Mononuclear cell (primary cell): ENCODE results near the gene C5AR1. TPM values are rescaled to one million over a fixed set of nuclear protein-coding genes. Genes with fewer than 3 reads are reported as not detected.
"Not testable (repeated sequence)": the region's sequence is repeated elsewhere in the genome, so short reads cannot be mapped to it uniquely, and the experiment has no call there.

Experiments used
- H3K27me3 ChIP-seq: 2 replicates; pipeline ENCODE4 v1.6.0; 2011; ENCODE audit warnings: low read length, control low read depth; ENCODE audit not compliant: insufficient read depth
- H3K4me1 ChIP-seq: 2 replicates; pipeline ENCODE4 v1.5.1; 2011; ENCODE audit warnings: mild to moderate bottlenecking, low read length, control low read depth; ENCODE audit not compliant: insufficient read depth
- H3K4me3 ChIP-seq: 2 replicates; pipeline ENCODE4 v1.5.1; 2011; ENCODE audit warnings: mild to moderate bottlenecking, low read length, moderate library complexity
- H3K9me3 ChIP-seq: 2 replicates; pipeline ENCODE4 v1.5.1; 2011; ENCODE audit warnings: low read depth, mild to moderate bottlenecking, control low read depth, low read length
- total RNA-seq: library from RNA; depleted of rRNA; stranded (reverse); fragments of >200 nt; gene quantifications from one replicate; pipeline ENCODE4 v1.2.3, GENCODE V29; 2012

Gene C5AR1
- total RNA-seq, 1 donor, result 92.2 TPM

- Histone ChIP-seq H3K4me1 (peaks cover 51% of the 10 kb centered on the region), H3K4me3 (peak overlapping the region; percentile 47)
- not testable (repeated sequence) for H3K27me3 ChIP-seq, H3K9me3 ChIP-seq
Measured at GRCh38 chr19:47336765-47337718, 27.4 kb downstream of the C5AR1 start.

- Histone ChIP-seq H3K4me3 (no peak overlapping the region), H3K9me3 (no peaks in the 10 kb centered on the region), H3K4me1 (peaks cover 46% of the 10 kb centered on the region), H3K27me3 (no peaks in the 10 kb centered on the region)
Measured at GRCh38 chr19:47339196-47339880, 29.7 kb downstream of the C5AR1 start.

- Histone ChIP-seq H3K9me3 (no peaks in the 10 kb centered on the region), H3K27me3 (no peaks in the 10 kb centered on the region), H3K4me1 (peaks cover 34% of the 10 kb centered on the region), H3K4me3 (no peak overlapping the region)
Measured at GRCh38 chr19:47340477-47341208, 31.0 kb downstream of the C5AR1 start.

- H3K4me3 ChIP-seq, result no peak overlapping the region
- H3K4me1 ChIP-seq, result peaks cover 29% of the 10 kb centered on the region
- H3K27me3 ChIP-seq, result no peaks in the 10 kb centered on the region
- no peaks in the 10 kb centered on the region for H3K9me3 ChIP-seq
Measured at GRCh38 chr19:47341734-47342133, 32.1 kb downstream of the C5AR1 start.

- H3K9me3 ChIP-seq, result no peaks in the 10 kb centered on the region
- H3K27me3 ChIP-seq, result no peaks in the 10 kb centered on the region
- H3K4me3 ChIP-seq, result no peak overlapping the region
- H3K4me1 ChIP-seq, result peaks cover 15% of the 10 kb centered on the region
Measured at GRCh38 chr19:47343194-47343802, 33.6 kb downstream of the C5AR1 start.

- H3K27me3 ChIP-seq, result no peaks in the 10 kb centered on the region
- H3K9me3 ChIP-seq, result no peaks in the 10 kb centered on the region
- H3K4me3 ChIP-seq, result no peak overlapping the region
- H3K4me1 ChIP-seq, result peaks cover 13% of the 10 kb centered on the region
Measured at GRCh38 chr19:47344425-47344824, 34.8 kb downstream of the C5AR1 start.

- not testable (repeated sequence) for H3K9me3 ChIP-seq, H3K4me3 ChIP-seq, H3K27me3 ChIP-seq
- H3K4me1 ChIP-seq, result peaks cover 28% of the 10 kb centered on the region
Measured at GRCh38 chr19:47346024-47346423, 36.4 kb downstream of the C5AR1 start.

GRCh38 chr19:47348819-47349795 is 39.4 kb downstream of the C5AR1 start, which contains the start of gene DHX34:
Gene DHX34, plus strand, starts transcription at chr19:47349315. Its CDS starts 3,716 bp downstream, at chr19:47353031.
- H3K9me3 ChIP-seq, result no peaks in the 10 kb centered on the region
- no peaks in the 10 kb centered on the region for H3K27me3 ChIP-seq
- H3K4me1 ChIP-seq, result peaks cover 40% of the 10 kb centered on the region
- H3K4me3 ChIP-seq, result peak within 1 kb of the TSS; percentile 72

GRCh38 chr19:47350630-47351029 is 41.0 kb downstream of the C5AR1 start:
- peaks cover 40% of the 10 kb centered on the region for H3K4me1 ChIP-seq
- no peaks in the 10 kb centered on the region for H3K27me3 ChIP-seq
- no peaks in the 10 kb centered on the region for H3K9me3 ChIP-seq
- H3K4me3 ChIP-seq, result no peak overlapping the region

GRCh38 chr19:47351548-47351947 is 41.9 kb downstream of the C5AR1 start:
- no peak overlapping the region for H3K4me3 ChIP-seq

GRCh38 chr19:47352095-47352494 is 42.4 kb downstream of the C5AR1 start:
- Histone ChIP-seq H3K4me3 (no peak overlapping the region), H3K27me3 (no peaks in the 10 kb centered on the region), H3K4me1 (peaks cover 33% of the 10 kb centered on the region), H3K9me3 (no peaks in the 10 kb centered on the region)

More at GRCh38 chr19:47351548-47351947, 41.9 kb downstream of the C5AR1 start:
- no peaks in the 10 kb centered on the region for H3K9me3 ChIP-seq
- H3K4me1 ChIP-seq, result peaks cover 36% of the 10 kb centered on the region
- H3K27me3 ChIP-seq, result no peaks in the 10 kb centered on the region

GRCh38 chr19:47353307-47353712 is 43.6 kb downstream of the C5AR1 start:
- peaks cover 32% of the 10 kb centered on the region for H3K4me1 ChIP-seq
- no peaks in the 10 kb centered on the region for H3K9me3 ChIP-seq
- H3K4me3 ChIP-seq, result no peak overlapping the region
- no peaks in the 10 kb centered on the region for H3K27me3 ChIP-seq

GRCh38 chr19:47356900-47357299 is 47.2 kb downstream of the C5AR1 start:
- no peak overlapping the region for H3K4me3 ChIP-seq
- H3K27me3 ChIP-seq, result no peaks in the 10 kb centered on the region
- peaks cover 3% of the 10 kb centered on the region for H3K4me1 ChIP-seq
- no peaks in the 10 kb centered on the region for H3K9me3 ChIP-seq
